Germinal center (tissue), 1 donor: Measurements from ENCODE around the gene CRTC2.
"Not testable (repeated sequence)": the region's sequence is repeated elsewhere in the genome, so short reads cannot be mapped to it uniquely, and the experiment has no call there.

ENCODE experiments used
- DNase-seq: peaks from one replicate; pipeline ENCODE4 v3.0.0; 2012; ENCODE audit warnings: mixed read lengths, low spot score

CRTC2 gene

GRCh38 chr1:153928245-153928644, 30.2 kb downstream of the CRTC2 start:
- no peak for DNase-seq

GRCh38 chr1:153926405-153926804, 32.0 kb downstream of the CRTC2 start:
- no peak for DNase-seq

DNA sequence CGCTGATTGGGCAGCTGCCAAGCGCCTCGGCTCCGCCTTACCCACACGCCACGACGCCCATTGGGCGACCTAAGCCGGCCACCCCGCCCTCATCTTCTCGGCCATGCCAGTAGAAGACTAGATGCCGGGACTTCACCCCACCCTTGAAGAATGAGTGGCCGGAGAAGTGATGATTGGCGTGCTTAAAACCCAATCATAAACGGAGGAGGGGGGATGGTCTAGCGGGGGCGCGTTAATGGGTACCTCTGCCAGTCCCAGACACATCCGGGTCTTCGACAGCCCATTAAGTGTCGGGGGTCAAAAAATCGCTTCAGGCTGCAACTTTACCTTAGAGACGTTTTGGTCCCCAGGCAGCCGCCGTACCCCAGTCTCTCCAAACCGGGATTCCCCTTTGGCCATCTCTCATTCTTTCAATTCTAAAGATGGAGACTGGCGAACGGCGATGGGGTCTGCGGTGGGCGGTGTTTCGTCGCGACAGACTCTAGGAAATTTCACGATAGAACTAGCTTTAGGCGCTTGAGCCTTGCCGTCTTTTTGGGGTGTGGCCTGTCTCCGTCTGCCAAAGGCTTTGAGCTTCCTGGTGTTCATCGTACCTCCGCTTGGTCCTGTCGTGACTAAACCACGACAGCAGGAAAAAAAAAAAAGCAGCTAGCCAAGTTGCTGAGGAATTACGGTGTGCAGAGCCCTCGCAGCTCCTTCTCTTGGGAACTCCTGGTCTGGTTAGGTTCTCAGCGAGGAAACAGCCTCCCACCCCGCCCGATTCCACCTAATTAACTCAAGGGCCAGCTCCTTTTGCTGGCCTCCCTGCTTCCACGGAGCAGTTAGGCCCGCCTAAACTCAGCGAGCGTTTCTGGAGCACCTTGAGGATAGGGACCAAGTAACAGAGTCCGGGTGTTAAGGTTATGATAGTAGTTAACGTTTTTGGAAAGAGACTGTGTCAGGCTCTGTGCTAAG, 35.2 kb downstream of the CRTC2 start, which contains the start of gene GATAD2B:
Gene GATAD2B (minus strand): TSS at position 1 of the 954 bp plus-strand sequence. CDS start 94,625 bp downstream, outside the sequence.
- DNase-seq = peak; percentile 99

- DNase-seq = no peak
Observed at GRCh38 chr1:153922076-153922971, 36.1 kb downstream of the CRTC2 start.

DNA sequence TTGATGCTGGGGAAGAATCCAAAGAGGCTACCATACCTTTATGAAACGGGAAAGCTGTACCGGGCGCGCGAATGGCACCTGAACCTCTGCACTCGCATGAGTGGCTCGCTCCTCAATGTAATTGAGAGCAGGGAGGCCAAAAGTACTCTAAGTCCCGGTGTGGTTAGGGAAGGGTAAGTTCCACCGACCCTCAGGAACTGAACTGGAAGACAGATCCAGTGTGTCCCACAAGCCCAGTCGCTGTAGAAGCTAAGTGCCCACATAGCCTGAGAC, 36.7 kb downstream of the CRTC2 start:
- no peak for DNase-seq

- no peak for DNase-seq
Observed at GRCh38 chr1:153921080-153921802, 37.2 kb downstream of the CRTC2 start.

- no peak for DNase-seq
Observed at GRCh38 chr1:153919876-153920852, 38.2 kb downstream of the CRTC2 start.

DNA sequence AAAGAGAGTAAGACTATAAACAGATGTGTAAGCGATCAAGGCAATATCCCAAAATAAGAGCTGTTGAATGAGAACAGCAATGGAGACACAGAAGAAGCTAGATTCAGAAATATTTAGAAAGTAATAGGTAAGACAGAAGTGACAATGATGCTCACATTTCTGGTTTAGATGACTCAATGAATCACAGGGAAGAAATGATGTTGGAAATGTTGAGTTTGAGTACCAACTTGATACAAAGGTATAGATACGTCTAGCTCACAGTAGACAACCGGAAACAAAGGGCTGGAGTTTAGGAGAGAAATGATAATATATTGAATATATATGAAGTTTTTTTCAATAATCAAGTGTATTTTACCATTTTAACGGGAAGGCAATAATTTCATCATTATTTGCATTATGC, 42.1 kb downstream of the CRTC2 start:
- DNase-seq = no peak

- no peak for DNase-seq
Observed at GRCh38 chr1:153912349-153912748, 46.1 kb downstream of the CRTC2 start.

DNA sequence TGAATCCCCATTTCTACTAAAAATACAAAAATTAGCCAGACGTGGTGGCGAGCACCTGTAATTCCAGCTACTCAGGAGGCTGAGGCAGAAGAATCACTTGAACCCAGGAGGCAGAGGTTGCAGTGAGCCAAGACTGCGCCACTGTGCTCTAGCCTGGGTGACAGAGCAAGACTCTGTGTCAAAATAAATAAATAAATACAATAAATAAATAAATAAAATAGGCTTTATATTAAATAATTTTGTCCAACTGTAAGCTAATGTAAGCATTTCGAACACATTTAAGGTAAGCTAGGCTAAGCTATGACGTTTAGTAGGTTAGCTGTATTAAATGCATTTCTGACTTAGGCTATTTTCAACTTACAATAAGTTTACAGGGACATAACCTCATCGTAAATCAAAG, 47.9 kb downstream of the CRTC2 start:
- DNase-seq = not testable (repeated sequence)

- no peak for DNase-seq
Observed at GRCh38 chr1:153908071-153908470, 50.3 kb downstream of the CRTC2 start.

DNA sequence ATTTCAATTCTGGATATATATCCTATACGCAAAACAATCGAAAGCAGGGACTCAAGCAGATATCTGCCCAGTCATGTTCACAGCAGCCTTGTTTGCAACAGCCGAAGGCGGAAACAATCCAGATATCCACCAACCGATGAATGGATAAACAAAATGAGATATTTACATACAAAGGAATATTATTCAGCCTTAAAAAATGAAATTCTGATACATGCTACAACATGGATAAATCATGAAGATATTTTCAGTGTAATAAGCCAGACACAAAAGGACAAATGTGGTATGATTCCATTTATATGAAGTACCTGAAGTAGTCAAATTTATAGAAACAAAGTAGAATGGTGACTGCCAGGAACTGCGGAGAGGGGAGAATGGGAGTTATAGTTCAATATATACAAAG, 51.3 kb downstream of the CRTC2 start:
- DNase-seq = no peak

- DNase-seq = no peak
Observed at GRCh38 chr1:153906396-153906795, 52.0 kb downstream of the CRTC2 start.

DNA sequence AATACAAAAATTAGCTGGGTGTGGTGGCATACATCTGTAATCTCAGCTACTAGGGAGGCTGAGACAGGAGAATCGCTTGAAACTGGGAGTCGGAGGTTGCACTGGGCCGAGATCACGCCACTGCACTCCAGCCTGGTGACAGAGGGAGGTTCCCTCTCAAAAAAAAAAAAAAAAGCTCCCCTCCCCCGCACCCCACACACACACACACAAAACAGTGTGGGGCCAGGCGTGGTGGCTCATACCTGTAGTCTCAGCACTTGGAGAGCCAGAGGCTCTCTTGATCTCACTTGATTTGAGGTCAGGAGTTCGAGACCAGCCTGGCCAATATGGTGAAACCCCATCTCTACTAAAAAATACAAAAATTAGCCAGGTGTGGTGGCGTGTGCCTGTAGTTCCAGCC, 52.5 kb downstream of the CRTC2 start:
- not testable (repeated sequence) for DNase-seq

- DNase-seq = no peak
Observed at GRCh38 chr1:153903841-153904455, 54.5 kb downstream of the CRTC2 start.

- DNase-seq = no peak
Observed at GRCh38 chr1:153899509-153899908, 58.9 kb downstream of the CRTC2 start.
